MM.1S (cell line): ENCODE data around the gene BCAS3.

Experiments used
- DNase-seq: peaks from one replicate; pipeline ENCODE4 v3.0.0-alpha.2; 2015
- H2AFZ ChIP-seq: fragments of 300-600 bp; sonication (generic); 2 replicates; pipeline ENCODE4 v1.6.0; 2016; ENCODE audit warnings: antibody characterized with exemption, low read length
- H3F3A ChIP-seq: fragments of 300-600 bp; sonication (generic); 2 replicates; pipeline ENCODE4 v1.6.1; 2016; ENCODE audit warnings: mild to moderate bottlenecking, antibody characterized with exemption, low read length, moderate library complexity, mixed read lengths; ENCODE audit not compliant: insufficient read depth
- H3K27ac ChIP-seq: fragments of 300-600 bp; sonication (generic); 2 replicates; pipeline ENCODE4 v1.5.1; 2016; ENCODE audit warnings: mild to moderate bottlenecking, low read length
- H3K27me3 ChIP-seq: fragments of 300-600 bp; sonication (generic); replicated peaks from 2 replicates; pipeline ENCODE4 v1.6.0; 2016; ENCODE audit warnings: low read length; ENCODE audit not compliant: insufficient read depth
- H3K36me3 ChIP-seq: fragments of 300-600 bp; sonication (generic); replicated peaks from 2 replicates; pipeline ENCODE4 v1.6.1; 2016; ENCODE audit warnings: mild to moderate bottlenecking, low read length, mixed read lengths; ENCODE audit not compliant: insufficient read depth
- H3K4me1 ChIP-seq: fragments of 300-600 bp; sonication (generic); 2 replicates; pipeline ENCODE4 v1.6.1; 2016; ENCODE audit warnings: low read length, mixed read lengths
- H3K4me2 ChIP-seq: fragments of 300-600 bp; sonication (generic); 2 replicates; pipeline ENCODE4 v1.6.0; 2016; ENCODE audit warnings: low read depth, low read length
- H3K4me3 ChIP-seq: fragments of 300-600 bp; sonication (generic); 2 replicates; pipeline ENCODE4 v1.5.1; 2016; ENCODE audit warnings: low read length, mixed read lengths
- H3K79me2 ChIP-seq: fragments of 300-600 bp; sonication (generic); 2 replicates; pipeline ENCODE4 v1.6.1; 2016; ENCODE audit warnings: mixed run types, low read length, mixed read lengths
- H3K9ac ChIP-seq: fragments of 300-600 bp; sonication (generic); 2 replicates; pipeline ENCODE4 v1.6.1; 2016; ENCODE audit warnings: low read length, mixed read lengths
- H3K9me2 ChIP-seq: fragments of 300-600 bp; sonication (generic); replicated peaks from 2 replicates; pipeline ENCODE4 v1.6.1; 2016; ENCODE audit warnings: mild to moderate bottlenecking, low read length, mixed read lengths; ENCODE audit not compliant: insufficient read depth
- H3K9me3 ChIP-seq: fragments of 300-600 bp; sonication (generic); replicated peaks from 2 replicates; pipeline ENCODE4 v1.6.1; 2016; ENCODE audit warnings: mild to moderate bottlenecking, low read length, mixed read lengths; ENCODE audit not compliant: insufficient read depth
- H4K20me1 ChIP-seq: fragments of 300-600 bp; sonication (generic); 2 replicates; pipeline ENCODE4 v1.6.1; 2016; ENCODE audit warnings: mild to moderate bottlenecking, low read length, moderate library complexity, mixed read lengths; ENCODE audit not compliant: insufficient read depth
- CTCF ChIP-seq: fragments of 300-600 bp; sonication (generic); IDR thresholded peaks from 2 replicates; pipeline ENCODE4 v1.5.1; 2016; ENCODE audit warnings: antibody characterized with exemption, low read length, mixed read lengths
- EZH2 ChIP-seq: fragments of 300-600 bp; sonication (generic); optimal IDR thresholded peaks from 2 replicates; pipeline ENCODE3; 2017; ENCODE audit warnings: low read depth, mild to moderate bottlenecking, antibody characterized with exemption, low read length, mixed read lengths
- EZH2phosphoT487 ChIP-seq: fragments of 300-600 bp; sonication (generic); IDR thresholded peaks from 2 replicates; pipeline ENCODE4 v1.6.1; 2018; ENCODE audit warnings: antibody characterized with exemption, low read length

Gene BCAS3

DNA sequence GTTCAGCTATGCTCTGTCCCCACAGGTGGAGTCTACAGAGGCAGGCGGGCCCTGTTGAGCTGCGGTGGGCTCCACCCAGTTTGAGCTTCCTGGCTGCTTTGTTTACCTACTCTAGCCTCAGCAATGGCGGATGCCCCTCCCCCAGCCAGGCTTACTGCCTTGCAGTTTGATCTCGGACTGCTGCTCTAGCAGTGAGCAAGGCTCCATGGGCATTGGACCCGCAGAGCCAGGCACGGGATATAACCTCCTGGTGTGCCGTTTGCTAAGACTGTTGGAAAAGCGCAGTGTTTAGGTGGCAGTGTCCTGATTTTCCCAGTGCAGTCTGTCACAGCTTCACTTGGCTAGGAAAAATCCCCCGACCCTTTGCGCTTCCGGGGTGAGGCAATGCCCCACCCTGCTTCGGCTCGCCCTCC lies 89.1 kb downstream of the BCAS3 start:
- no peaks in the 10 kb centered on the region for H3K4me1 ChIP-seq
- H3K4me3 ChIP-seq, result no peak overlapping the region

GRCh38 chr17:60767744-60768308 lies 90.2 kb downstream of the BCAS3 start:
- no peak for DNase-seq
- H2AFZ ChIP-seq, result no peak overlapping the region
- H3F3A ChIP-seq, result no peaks in the 10 kb centered on the region

More for the DNA sequence above, 89.1 kb downstream of the BCAS3 start:
- DNase-seq, result no peak
- H3K9me2 ChIP-seq, result no peaks in the 10 kb centered on the region
- no peaks in the 10 kb centered on the region for H3K36me3 ChIP-seq
- H2AFZ ChIP-seq, result no peak overlapping the region
- no peaks in the 10 kb centered on the region for H3F3A ChIP-seq
- no peaks in the 10 kb centered on the region for H3K27me3 ChIP-seq
- no peak overlapping the region for H3K4me2 ChIP-seq
- H4K20me1 ChIP-seq, result no peaks in the 10 kb centered on the region
- no peak overlapping the region for H3K9ac ChIP-seq
- no peaks in the 10 kb centered on the region for H3K9me3 ChIP-seq
- no peaks in the 10 kb centered on the region for H3K79me2 ChIP-seq
- H3K27ac ChIP-seq, result no peak overlapping the region
- TF ChIP-seq CTCF (no peak), EZH2phosphoT487 (no peak)

GRCh38 chr17:60769327-60769726 lies 91.7 kb downstream of the BCAS3 start:
- Histone ChIP-seq H3K27ac (no peak overlapping the region), H3K27me3 (no peaks in the 10 kb centered on the region), H3K79me2 (no peaks in the 10 kb centered on the region), H3K9me3 (no peaks in the 10 kb centered on the region), H3K4me1 (no peaks in the 10 kb centered on the region), H3K9ac (no peak overlapping the region), H3F3A (no peaks in the 10 kb centered on the region), H3K9me2 (no peaks in the 10 kb centered on the region), H3K4me2 (no peak overlapping the region), H3K4me3 (no peak overlapping the region), H2AFZ (no peak overlapping the region), H4K20me1 (no peaks in the 10 kb centered on the region), H3K36me3 (no peaks in the 10 kb centered on the region)
- TF ChIP-seq CTCF (no peak), EZH2phosphoT487 (no peak), EZH2 (no peak)
- no peak for DNase-seq

More at GRCh38 chr17:60767744-60768308, 90.2 kb downstream of the BCAS3 start:
- Histone ChIP-seq H3K79me2 (no peaks in the 10 kb centered on the region), H3K36me3 (no peaks in the 10 kb centered on the region), H3K4me1 (no peaks in the 10 kb centered on the region), H3K27ac (no peak overlapping the region), H3K4me2 (no peak overlapping the region), H3K9ac (no peak overlapping the region), H4K20me1 (no peaks in the 10 kb centered on the region), H3K9me3 (no peaks in the 10 kb centered on the region), H3K9me2 (no peaks in the 10 kb centered on the region), H3K27me3 (no peaks in the 10 kb centered on the region), H3K4me3 (no peak overlapping the region)
- no peak for TF ChIP-seq EZH2phosphoT487
- TF ChIP-seq CTCF, result no peak
- TF ChIP-seq EZH2, result no peak
